HG03457 (cell line): ENCODE results near the gene LPA.

Source experiments
- ATAC-seq: cut with Tn5 transposase; IDR thresholded peaks from one replicate; pipeline ENCODE4 v1.9.1; 2021; ENCODE audit warnings: moderate number of reproducible peaks; ENCODE audit not compliant: unreplicated experiment

LPA gene

DNA sequence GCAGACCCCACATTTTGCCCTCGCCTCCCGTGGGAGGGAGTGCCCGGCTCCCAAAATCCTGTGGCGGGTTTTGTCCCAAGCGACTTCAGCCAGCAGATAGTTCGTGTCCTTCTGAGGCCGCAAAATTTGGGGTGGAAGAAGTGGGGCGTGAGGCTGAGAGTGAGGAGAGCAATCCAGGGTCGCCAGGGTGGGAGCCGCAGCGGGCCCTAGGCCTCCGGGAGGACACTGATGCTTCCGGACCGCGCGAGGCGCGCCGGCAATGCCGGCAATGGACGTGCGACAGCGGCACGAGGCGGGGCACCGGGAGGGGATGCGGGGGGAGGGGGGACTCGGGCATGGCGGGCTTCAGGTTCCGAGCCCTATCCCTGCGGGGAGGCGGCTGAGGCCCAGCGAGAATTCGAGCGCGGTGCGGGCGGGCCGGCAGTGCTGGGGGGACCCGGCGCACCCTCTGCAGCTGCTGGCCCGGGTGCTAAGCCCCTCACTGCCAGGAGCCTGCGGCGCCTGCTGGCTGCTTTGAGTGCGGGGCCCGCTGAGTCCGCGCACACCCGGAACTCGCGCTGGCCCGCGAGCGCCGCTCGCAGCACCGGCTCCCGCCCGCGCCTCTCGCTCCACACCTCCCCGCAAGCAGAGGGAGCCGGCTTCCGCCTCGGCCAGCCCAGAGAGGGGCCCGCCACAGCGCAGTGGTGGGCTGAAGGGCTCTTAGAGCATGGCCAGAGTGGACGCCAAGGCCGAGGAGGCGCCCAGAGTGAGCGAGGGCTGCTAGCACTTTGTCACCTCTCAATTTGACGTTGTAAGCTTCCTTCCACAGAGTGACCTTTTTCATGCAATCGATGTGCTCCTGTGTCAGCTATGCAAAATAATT, 143.8 kb downstream of the LPA start:
- peak; percentile 59 for ATAC-seq

DNA sequence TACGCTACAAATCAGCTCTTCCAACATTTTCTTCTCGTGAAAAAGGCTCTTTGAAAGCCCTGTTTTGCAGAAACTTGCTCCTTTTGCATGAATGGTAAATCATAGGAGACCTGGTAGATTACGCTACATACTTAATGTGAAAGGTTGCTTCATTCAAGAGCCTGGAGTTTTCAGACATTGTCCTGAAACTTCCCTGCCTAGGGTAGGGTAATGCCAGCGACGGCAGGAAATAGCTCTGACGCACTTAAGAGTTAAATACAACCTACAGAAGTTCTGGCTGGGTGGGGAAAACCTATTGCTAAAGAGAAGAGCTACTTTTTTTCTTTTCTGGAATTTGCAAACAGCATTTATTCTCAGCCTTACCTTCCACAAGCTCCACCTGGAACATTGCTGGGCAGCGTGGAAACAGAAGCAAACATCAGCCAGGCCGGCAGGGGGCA, 144.5 kb downstream of the LPA start:
- peak; percentile 78 for ATAC-seq

DNA sequence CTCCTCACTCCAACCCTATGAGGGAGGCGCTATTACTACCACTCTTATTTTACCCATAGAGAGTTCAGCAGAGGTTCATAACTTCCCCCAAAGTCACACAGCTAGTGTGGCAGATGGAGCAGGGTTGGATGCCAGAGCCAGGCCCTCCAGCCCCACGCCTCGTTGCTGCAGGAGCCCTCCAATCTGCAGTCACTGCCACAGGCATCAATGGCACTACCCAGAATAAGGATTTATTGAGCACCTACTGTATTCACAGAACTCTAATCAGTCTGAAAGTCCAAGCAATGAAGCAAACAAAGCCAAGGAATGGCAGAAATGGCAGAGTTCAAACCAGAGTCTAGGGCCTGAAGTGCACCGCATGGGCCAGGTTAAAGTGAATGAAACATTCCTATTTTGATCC, 144.9 kb downstream of the LPA start:
- no peak for ATAC-seq

DNA sequence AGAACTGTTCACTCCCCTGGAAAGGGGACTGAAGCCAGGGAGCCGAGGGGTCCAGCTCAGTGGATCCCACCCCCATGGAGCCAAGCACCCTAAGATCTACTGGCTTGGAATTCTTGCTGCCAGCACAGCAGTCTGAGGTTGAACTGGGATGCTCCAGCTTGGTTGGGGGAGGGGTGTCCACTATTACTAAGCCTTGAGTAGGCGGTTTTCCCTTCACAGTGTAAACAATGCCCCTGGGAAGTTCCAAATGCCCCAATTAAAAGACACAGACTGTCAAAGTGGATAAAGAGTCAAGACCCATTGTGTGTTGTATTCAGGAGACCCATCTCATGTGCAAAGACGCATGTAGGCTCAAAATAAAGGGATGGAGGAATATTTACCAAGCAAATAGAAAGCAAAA, 150.2 kb downstream of the LPA start:
- no peak for ATAC-seq

DNA sequence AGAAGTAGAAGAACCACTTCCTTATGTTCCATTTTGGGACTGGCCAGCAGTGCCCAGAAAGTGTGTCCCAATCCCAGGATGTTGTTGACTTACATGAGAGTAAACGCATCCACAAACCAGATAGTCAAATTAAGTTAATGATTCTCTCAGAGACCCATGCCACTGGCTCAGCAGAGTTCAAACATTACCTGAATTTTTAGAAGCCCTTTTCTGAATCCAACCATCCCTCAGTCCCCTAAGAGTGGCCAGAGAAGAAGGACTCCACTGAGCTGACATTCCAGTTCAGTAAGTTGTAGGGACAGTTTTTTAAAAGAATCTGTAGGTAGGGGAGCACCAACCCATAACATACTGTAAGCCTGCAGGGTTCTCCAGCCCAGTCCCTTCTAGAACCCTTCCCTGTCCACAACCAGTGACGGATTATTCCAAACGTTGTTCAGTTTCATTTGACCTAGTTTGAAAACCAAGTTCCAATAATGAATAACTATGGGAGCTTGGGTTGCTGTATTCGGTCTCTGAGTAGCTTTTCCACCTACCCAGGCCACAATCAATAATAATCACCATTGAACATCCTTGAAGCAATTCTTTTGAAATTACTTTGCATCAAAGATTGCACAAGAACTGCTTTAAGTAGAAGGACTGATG, 153.0 kb downstream of the LPA start:
- no peak for ATAC-seq

DNA sequence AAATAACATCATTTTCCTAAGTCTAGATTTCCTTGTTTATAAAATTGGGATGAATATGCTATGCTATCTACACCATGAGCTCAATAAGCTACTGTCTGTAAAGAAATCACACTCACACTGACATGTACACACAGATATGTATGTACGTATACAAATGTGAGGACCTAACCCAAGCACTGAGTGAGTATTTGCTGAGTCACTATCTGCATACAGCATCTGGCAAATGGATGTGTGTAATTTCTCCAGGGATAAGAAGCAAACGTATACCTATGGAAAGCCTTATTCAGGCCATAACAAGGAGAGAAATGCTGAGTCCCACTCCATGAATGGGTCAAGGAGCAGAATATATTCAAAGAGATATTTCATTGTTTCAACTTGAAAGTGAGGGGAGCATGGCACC, 153.9 kb downstream of the LPA start:
- ATAC-seq, result no peak

DNA sequence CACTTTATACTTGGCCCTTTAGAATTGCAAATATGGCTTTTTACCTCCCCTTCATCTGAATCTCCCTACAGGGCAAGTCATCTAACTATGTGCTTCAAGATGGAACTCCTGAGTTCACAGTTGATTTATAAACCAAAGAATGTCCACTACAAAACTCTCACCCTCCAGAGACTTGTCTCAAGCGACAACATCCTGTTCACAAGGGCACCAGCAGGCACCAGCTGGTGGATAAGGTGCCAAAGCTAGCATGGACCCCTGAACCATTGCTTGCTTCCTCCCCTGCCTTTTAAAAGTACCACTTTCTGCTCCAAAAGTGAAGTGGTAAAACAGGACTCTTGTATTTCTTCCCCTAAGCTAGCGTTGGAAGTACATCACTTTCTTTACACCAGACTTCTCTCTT, 154.5 kb downstream of the LPA start:
- no peak for ATAC-seq

DNA sequence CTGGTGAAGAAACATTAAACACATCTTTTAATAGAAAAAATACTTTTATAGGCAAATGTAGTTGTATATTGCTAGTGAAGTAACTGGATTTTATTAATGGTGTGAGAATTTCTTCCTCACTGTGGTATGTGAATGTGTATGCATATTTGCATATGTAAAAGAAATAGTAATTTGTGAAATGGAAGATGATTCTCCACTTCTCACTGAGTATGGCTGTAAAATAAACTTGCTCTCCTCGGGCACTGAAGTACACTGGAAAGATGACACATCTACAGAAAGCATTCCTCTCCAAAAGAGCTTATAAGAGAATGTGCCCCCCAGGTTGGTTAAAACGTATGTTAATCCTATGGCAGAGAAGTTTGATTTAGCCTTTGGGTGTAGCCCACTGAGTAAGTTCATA, 155.5 kb downstream of the LPA start:
- no peak for ATAC-seq

DNA sequence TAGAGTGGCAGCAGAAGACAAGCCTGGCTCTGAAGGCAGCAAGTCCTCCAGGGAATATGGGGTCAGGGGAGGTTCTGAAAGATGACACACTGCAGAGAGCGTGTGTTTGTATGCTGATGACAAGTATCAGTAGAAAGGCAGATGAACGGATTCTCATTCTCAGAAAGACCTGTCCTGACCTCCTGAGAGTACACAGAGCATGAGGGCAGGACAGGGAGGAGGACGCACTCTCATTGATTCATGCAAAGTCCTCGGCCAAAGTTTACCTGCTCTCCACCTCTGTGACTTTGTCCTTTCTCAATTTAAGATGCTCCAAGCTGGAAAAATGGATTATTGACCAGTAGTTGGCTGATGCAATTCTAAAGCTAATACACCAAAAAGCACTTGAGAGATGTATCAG, 156.7 kb downstream of the LPA start:
- ATAC-seq, result no peak

DNA sequence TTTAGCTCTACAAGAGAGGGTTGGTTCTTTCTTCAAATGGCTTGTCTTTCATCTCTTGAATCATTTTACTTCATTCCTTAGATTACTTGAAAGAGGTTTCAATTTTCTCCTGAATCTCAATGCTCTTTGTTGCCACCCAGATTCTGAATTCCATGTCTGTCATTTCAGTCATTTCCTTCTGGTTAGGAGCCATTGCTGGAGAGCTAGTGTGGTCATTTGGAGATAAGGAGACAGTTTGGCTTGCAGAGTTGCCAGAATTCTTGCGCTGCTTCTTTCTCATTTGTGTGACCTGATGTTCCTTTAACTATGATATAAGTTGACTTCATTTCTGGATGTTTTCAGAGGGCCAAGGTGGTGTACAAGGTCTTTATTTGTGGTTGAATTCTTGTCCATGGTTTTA, 158.1 kb downstream of the LPA start:
- no peak for ATAC-seq

DNA sequence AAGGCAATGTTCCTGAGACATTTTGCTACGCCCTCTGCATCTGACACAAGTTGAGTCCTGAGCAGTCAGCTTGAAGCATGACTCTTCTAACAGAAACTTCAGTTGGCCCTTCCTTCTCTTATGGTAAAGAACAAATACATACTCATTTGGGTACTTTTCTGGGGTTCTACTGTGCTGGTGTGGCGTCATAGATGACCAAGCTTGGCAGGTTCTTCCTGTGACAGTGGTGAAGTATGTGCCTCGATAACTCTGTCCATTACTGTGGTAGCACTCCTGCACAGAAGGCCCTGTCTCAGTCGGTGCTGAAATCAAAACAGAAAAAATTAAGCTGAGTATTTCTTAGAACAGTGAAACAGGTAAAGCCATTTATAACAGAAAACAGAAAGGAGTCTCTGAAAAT, 163.4 kb downstream of the LPA start:
- ATAC-seq, result no peak

DNA sequence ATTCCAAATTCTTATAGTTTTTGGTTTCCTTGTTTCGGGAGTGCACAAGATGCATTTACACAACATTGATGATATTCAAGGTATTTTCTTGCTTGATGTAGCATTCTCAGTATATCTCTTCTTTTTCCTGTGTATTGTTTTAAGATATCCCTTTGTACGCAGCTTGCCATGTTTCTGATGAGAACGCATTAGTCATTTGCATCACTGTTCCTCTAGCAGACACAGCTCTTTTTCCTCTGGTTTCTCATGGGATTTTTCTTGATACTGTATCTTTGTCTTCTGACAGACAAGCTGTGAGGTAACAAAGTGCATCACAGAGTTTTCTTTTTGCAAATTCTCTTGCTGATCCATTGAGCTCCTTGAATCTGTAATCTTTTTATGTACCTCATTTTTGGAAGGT, 169.5 kb downstream of the LPA start:
- no peak for ATAC-seq

DNA sequence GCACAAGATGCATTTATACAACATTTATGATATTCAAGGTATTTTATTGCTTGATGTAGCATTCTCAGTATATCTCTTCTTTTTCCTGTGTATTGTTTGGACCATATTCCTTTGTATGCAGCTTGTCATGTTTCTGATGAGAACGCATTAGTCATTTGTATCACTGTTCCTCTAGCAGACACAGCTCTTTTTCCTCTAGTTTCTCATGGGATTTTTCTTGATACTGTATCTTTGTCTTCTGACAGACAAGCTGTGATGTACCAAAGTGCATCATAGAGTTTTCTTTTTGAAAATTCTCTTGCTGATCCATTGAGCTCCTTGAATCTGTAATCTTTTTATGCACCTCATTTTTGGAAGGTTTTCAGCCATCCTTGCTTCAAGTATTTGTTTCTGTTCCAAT, 175.0 kb downstream of the LPA start:
- no peak for ATAC-seq

DNA sequence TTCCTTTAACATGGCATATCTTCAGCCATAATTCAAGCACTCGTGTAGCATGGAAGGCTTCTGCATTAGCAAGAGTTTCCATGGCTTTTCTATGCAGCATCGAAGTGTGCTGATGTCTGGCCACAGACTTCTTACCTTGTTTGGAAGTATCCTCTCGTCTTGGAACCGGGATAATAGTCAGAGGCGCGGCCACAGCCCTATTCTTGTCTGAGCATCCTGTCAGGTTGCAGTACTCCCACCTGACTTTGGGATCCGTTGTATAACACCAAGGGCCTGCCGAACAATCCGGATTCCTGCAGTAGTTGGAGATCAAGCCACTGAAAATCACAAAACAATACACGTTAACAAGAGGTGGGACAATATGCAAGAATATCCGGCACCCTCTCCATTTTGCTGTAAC, 177.0 kb downstream of the LPA start:
- no peak for ATAC-seq
